ENCODE data around the gene CDH13. TPM values are rescaled to one million over a fixed set of nuclear protein-coding genes. Genes with fewer than 3 reads are reported as not detected.

Gene CDH13
- total and polyA plus RNA-seq, 9 donors = 1.9 to 34.2 (median 4.8) TPM

- intact Hi-C loops (cut with DNase I) = no loop called here
- no peaks in the 10 kb centered on the region for H3K9me3 ChIP-seq
- no peak overlapping the region for H3K27ac ChIP-seq
- no peak for DNase-seq
- no peaks in the 10 kb centered on the region for H3K27me3 ChIP-seq
- TF ChIP-seq POLR2A (IDR thresholded peaks at IDR 0.05) (no peak), EP300 (IDR thresholded peaks at IDR 0.05) (no peak), CTCF (IDR thresholded peaks at IDR 0.05) (no peak)
- H3K36me3 ChIP-seq = no peaks in the 10 kb centered on the region
- no peaks in the 10 kb centered on the region for H3K4me1 ChIP-seq (ENCODE audit: insufficient read depth)
- 66 to 77% (median 71%) methylated on average over 4 of the region's 4 CpGs for WGBS, 3 donors
- H3K4me3 ChIP-seq = no peak overlapping the region
Observed at GRCh38 chr16:83717814-83718213, 1091.0 kb downstream of the CDH13 start.

- intact Hi-C loops (cut with DNase I) = no loop called here
- no peaks in the 10 kb centered on the region for H3K36me3 ChIP-seq
- H3K4me3 ChIP-seq = no peak overlapping the region
- DNase-seq = no peak
- H3K4me1 ChIP-seq (ENCODE audit: insufficient read depth) = no peaks in the 10 kb centered on the region
- no peak overlapping the region for H3K27ac ChIP-seq
- WGBS, 3 donors = 89 to 96% (median 91%) methylated on average over 5 of the region's 5 CpGs
- no peaks in the 10 kb centered on the region for H3K27me3 ChIP-seq
- TF ChIP-seq POLR2A (IDR thresholded peaks at IDR 0.05) (no peak), CTCF (IDR thresholded peaks at IDR 0.05) (no peak), EP300 (IDR thresholded peaks at IDR 0.05) (no peak)
- H3K9me3 ChIP-seq = no peaks in the 10 kb centered on the region
Observed at GRCh38 chr16:83720213-83720612, 1093.4 kb downstream of the CDH13 start.

- WGBS, 3 donors = 64 to 92% (median 87%) methylated on average over 4 of the region's 4 CpGs
- H3K9me3 ChIP-seq = no peaks in the 10 kb centered on the region
- no peaks in the 10 kb centered on the region for H3K4me1 ChIP-seq (ENCODE audit: insufficient read depth)
- intact Hi-C loops (cut with DNase I) = no loop called here
- H3K36me3 ChIP-seq = no peaks in the 10 kb centered on the region
- DNase-seq = no peak
- no peak for TF ChIP-seq CTCF (IDR thresholded peaks at IDR 0.05)
- no peak for TF ChIP-seq EP300 (IDR thresholded peaks at IDR 0.05)
- TF ChIP-seq POLR2A (IDR thresholded peaks at IDR 0.05) = no peak
- H3K27ac ChIP-seq = no peak overlapping the region
- no peak overlapping the region for H3K4me3 ChIP-seq
- no peaks in the 10 kb centered on the region for H3K27me3 ChIP-seq
Observed at GRCh38 chr16:83720981-83721380, 1094.2 kb downstream of the CDH13 start.

- H3K36me3 ChIP-seq = no peaks in the 10 kb centered on the region
- no peaks in the 10 kb centered on the region for H3K27me3 ChIP-seq
- DNase-seq = no peak
- H3K4me3 ChIP-seq = no peak overlapping the region
- TF ChIP-seq POLR2A (IDR thresholded peaks at IDR 0.05) (no peak), EP300 (IDR thresholded peaks at IDR 0.05) (no peak), CTCF (IDR thresholded peaks at IDR 0.05) (no peak)
- 56 to 72% (median 68%) methylated on average over 3 of the region's 3 CpGs for whole genome bisulfite sequencing, 3 donors
- intact Hi-C loops (cut with DNase I) = no loop called here
- no peak overlapping the region for H3K27ac ChIP-seq
- H3K9me3 ChIP-seq = no peaks in the 10 kb centered on the region
- H3K4me1 ChIP-seq (ENCODE audit: insufficient read depth) = no peaks in the 10 kb centered on the region
Observed at GRCh38 chr16:83721676-83722075, 1094.9 kb downstream of the CDH13 start.
